ENCODE data around the gene C16orf89. TPM values are rescaled to one million over a fixed set of nuclear protein-coding genes. Genes with fewer than 3 reads are reported as not detected.
A peak's percentile ranks its signal among the peaks of the same experiment; 100 is the strongest.
"Not testable (repeated sequence)": the region's sequence is repeated elsewhere in the genome, so short reads cannot be mapped to it uniquely, and the experiment has no call there.

Gene C16orf89, protein sequence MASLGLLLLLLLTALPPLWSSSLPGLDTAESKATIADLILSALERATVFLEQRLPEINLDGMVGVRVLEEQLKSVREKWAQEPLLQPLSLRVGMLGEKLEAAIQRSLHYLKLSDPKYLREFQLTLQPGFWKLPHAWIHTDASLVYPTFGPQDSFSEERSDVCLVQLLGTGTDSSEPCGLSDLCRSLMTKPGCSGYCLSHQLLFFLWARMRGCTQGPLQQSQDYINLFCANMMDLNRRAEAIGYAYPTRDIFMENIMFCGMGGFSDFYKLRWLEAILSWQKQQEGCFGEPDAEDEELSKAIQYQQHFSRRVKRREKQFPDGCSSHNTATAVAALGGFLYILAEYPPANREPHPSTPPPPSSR
- total RNA-seq: not detected

DNA sequence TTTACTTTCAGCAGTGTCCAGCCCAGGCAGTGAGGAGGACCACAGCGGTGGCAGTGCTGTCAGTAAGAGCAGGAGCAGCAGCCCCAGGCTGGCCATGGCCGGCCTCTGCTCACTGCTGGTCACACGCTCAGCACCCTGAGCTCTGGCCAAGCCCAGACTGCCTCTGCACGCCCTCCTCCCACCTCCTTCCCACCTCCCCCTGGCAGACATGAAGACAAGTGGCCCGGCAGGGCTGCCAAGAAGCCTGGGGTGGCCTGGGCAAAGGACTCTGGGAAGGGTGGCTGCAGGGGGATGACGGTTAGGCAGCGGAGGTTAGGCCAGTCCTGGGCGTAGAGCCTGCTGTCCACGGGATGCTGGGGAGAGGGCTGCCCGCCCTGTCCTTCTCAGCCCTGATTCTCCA, at the start of gene C16orf89:
Gene C16orf89 (minus strand): TSS at position 144 of the 400 bp plus-strand sequence. CDS start 48 bp downstream, at position 96.
- no peak for ATAC-seq (ENCODE audit: low read depth)
- Mint-ChIP-seq H3K27me3 (peaks cover 2% of the 10 kb centered on the region), H3K9me3 (no peaks in the 10 kb centered on the region), H3K4me1 (peaks cover 6% of the 10 kb centered on the region), H3K27ac (no peak within 1 kb of the TSS), H3K4me3 (no peak within 1 kb of the TSS), H3K36me3 (no peaks in the 10 kb centered on the region)
- no peak for DNase-seq
- POLR2A ChIA-PET: no interaction called here

DNA sequence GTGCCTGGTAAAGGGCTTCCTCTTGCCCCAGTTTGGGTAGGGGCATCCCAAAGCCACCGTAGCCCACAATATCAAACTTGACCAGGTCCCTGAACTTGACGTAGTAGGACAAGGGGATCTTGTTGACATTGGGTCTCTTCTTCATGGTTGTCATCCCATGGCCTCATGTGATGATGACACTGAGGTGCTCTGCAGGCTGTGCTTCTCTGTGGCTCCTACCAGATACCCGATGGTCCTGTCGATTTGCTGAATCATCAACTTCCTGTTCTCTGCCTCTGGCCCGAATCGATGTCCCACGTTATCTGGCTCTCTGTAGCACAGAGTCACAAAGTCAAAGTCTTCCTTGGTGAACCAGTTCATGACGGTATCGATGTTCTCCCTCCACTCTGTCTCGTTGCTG, 45.2 kb upstream of the C16orf89 start:
- H3K4me1 Mint-ChIP-seq; ATAC-seq (ENCODE audit: low read depth); H3K36me3 Mint-ChIP-seq; POLR2A ChIA-PET; DNase-seq; H3K4me3 Mint-ChIP-seq; H3K27ac Mint-ChIP-seq; H3K27me3 Mint-ChIP-seq; H3K9me3 Mint-ChIP-seq: not testable (repeated sequence)

DNA sequence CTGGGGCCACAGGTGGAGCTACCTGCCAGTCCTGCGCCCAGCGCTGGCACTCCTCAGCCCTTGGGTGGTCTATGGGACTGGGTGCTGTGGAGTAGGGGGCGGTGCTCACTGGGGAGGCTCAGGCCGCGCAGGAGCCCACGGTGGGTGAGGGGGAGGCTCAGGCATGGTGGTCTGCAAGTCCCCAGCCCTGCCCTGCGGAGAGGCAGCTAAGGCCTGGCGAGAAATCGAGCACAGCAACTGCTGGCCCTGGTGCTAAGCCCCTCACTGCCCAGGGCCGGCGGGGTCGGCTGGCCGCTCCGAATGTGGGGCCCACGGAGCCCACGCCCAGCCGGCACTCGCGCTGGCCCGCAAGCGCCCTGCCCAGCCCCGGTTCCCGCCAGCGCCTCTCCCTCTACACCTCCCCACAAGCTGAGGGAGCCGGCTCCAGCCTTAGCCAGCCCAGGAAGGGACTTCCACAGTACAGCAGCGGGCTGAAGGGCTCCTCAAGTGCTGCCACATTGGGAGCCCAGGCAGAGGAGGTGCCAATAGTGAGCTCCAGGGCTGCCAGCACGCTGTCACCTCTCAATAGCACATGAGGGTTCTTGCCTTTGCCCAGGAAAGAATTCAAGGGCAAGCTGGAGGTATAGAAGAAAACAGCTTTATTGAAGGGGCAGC, 42.9 kb upstream of the C16orf89 start:
- Mint-ChIP-seq H3K4me1 (peaks cover 4% of the 10 kb centered on the region), H3K36me3 (no peaks in the 10 kb centered on the region), H3K4me3 (no peak overlapping the region), H3K27me3 (peaks cover under 1% of the 10 kb centered on the region), H3K9me3 (no peaks in the 10 kb centered on the region), H3K27ac (no peak overlapping the region)
- no peak for ATAC-seq (ENCODE audit: low read depth)
- no peak for DNase-seq
- POLR2A ChIA-PET: no interaction called here

DNA sequence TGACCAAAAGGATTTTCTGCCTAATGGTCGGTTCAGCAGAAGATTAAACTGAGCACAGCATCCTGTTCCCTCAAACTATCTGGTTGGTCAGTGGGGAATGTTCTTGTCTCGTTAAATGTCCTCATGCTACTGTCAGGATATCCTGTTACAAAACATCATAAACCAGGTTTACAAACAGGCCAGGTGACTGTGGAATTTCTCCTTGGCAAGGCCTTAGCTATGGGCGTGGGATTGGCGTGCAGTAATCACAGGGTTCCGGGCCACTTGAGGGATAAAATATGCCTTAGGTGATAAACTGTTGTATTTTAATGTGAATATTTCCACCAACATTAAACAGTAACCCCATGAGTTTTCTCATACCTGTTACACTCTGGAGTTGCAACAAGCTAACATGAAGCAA, 39.3 kb upstream of the C16orf89 start:
- H3K4me3 Mint-ChIP-seq; POLR2A ChIA-PET; H3K9me3 Mint-ChIP-seq; H3K27me3 Mint-ChIP-seq; DNase-seq; H3K36me3 Mint-ChIP-seq; ATAC-seq (ENCODE audit: low read depth); H3K4me1 Mint-ChIP-seq; H3K27ac Mint-ChIP-seq: not testable (repeated sequence)

DNA sequence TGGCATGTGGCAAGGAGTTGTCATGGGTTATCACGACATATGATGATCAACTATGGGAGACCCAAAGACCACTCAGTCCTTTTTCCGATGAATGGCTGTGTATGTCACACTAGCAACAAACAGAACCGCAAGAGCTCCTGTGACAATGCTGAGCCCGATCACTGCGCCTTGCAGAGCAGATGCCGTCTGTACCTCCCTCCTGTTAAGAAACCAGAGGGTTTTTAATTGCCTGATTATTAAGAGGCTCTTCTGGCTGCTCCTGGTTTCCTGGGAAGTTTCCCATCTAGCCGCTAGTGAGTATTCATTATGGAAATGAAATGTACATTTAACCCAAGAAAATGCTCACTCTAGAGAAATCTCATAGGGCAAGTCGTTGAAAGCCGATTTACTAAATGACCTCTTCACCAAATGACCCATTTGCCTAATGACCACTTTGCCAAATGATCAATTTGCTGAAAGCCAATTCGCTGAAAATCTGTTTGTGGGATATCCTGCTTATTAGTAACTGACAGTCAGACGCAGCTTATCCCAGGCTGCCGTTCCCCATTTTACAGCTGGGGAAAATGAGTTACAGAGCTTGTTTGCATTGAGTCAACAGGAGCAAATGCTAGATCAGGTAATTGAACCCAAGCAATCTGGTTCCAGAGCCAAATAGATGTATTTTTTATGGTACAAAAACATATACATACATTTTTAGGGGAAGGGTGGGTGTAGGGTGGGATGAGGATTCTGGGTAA, 37.7 kb upstream of the C16orf89 start:
- H3K36me3 Mint-ChIP-seq; H3K4me3 Mint-ChIP-seq; DNase-seq; ATAC-seq (ENCODE audit: low read depth); POLR2A ChIA-PET; H3K27ac Mint-ChIP-seq; H3K9me3 Mint-ChIP-seq; H3K4me1 Mint-ChIP-seq: not testable (repeated sequence)
- peaks cover 16% of the 10 kb centered on the region for H3K27me3 Mint-ChIP-seq

DNA sequence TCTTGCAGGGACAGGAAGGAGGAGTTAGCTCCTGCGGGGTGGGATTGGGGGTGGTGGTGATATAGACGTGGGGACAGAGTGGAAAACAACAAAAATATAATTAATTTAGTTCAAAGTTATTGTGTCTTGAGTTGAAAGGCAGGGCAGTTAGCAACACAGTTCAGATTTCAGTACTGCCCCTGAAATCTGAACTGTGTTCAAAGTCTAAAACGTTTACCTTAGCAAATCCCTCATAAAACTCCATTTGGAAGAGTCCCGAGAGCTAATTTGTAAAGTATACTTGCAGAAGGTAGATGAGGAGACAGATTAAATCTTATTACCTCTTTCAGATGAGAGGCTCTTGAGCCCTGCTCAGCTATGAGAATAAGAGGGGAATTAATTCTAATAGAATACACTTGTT, 33.4 kb upstream of the C16orf89 start:
- peaks cover 16% of the 10 kb centered on the region for H3K27me3 Mint-ChIP-seq
- peak overlapping the region; percentile 92 for H3K4me3 Mint-ChIP-seq
- ATAC-seq (ENCODE audit: low read depth): not testable (repeated sequence)

DNA sequence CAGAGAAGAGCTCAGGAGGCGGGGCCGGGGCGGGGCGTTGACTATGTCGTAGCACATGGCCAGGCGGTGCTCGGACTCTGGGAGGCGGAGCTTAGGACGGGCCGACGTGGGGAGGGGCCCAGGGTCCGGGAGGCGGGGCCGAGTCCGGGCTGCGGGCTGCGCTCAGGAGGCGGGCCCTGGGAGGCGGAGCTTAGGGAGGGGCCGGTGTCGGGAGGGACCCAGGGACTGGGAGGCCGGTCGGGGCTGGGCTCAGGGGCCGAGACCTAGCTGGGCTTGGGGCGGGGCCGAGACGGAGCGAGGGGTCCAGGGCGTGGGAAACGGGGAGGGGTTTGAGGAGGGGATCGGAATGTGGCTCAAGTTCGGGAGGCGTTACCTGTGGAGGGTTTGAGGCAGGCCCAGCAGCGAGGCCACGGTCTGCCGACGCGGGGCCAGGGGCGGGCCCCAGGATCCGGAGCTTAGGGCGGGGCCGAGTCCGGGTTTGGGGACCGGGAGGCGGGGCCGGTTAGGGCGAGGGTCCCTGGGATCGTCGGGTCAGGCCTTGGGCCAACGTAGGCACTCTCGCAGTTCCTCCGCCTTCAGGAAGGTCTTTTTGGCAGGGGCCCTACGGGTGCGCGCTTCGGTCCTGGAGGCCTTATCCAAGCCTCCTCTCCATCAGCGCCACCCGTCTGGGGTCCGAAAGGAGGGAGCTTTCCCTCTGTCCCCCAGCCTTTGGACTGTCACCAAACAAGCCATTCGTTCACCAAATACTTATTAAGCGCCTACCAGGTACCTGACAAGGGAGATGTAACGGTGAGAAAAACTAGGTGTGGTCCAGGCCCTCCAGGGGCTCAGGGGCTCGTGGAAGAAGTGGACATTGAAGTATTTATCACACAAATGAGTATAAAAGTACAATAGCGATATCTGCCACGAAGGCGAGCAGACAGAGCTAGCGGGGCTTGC, 32.7 kb upstream of the C16orf89 start:
- Mint-ChIP-seq H3K4me1 (peaks cover 18% of the 10 kb centered on the region), H3K27ac (peak overlapping the region; percentile 95), H3K27me3 (peaks cover 16% of the 10 kb centered on the region), H3K4me3 (peak overlapping the region; percentile 92)
- ATAC-seq (ENCODE audit: low read depth); H3K36me3 Mint-ChIP-seq; H3K9me3 Mint-ChIP-seq: not testable (repeated sequence)
- peak; percentile 95 for DNase-seq
- POLR2A ChIA-PET: interaction anchor here (1.6 kb wide), 1 partner anchor 65 kb away, joined by 9 read pairs; the partner anchor contains the start of gene NAGPA

More for the DNA sequence above, 33.4 kb upstream of the C16orf89 start:
- H3K36me3 Mint-ChIP-seq, DNase-seq, H3K9me3 Mint-ChIP-seq, H3K27ac Mint-ChIP-seq: not testable (repeated sequence)
- peaks cover 18% of the 10 kb centered on the region for H3K4me1 Mint-ChIP-seq
- POLR2A ChIA-PET: interaction anchor here (1.6 kb wide), 1 partner anchor 65 kb away, joined by 9 read pairs; the partner anchor contains the start of gene NAGPA

DNA sequence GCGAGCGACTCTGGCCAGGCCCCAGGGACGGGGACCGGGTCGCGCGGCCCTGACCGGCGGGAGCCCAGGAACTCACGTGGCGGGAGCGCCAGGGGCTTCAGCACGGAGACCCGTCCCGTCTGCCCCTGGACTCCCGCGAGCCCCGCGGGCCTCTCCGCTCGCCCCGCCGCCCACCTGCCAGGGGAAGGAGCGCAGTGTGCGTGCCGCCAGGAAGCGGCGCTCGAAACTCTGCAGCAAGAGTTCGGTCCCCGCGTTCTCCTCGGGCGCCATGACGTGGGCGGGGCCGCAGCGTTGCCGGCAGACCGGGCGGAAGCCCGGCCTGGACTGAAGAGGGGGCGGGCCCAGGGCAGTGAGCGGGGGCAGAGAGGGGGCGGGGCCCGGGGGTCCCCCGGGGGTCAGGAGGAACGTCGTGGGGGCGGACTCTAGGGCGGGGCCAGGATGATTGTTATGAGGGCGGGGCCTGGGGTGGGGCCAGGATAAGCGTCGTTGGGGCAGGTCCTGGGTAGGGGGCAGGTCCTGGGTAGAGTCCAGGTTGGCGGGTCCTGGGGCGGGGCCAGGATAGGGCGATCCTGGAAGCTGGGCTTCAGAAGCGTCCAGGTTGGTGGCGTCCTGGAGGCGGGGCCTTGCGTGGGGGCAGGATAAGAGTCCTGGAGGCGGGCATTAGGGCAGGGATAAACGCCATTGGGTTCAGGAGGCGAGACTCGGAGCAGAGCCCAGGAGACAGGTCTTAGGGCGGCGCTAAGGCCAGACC, 31.9 kb upstream of the C16orf89 start, which contains the start of gene EEF2KMT:
Gene EEF2KMT (minus strand): TSS at position 326 of the 751 bp plus-strand sequence. CDS start 56 bp downstream, at position 270.
- Mint-ChIP-seq H3K27ac (peak within 1 kb of the TSS; percentile 95), H3K27me3 (peaks cover 16% of the 10 kb centered on the region), H3K4me1 (peaks cover 18% of the 10 kb centered on the region), H3K4me3 (peak within 1 kb of the TSS; percentile 92)
- ATAC-seq (ENCODE audit: low read depth): peak; percentile 98
- not testable (repeated sequence) for H3K36me3 Mint-ChIP-seq, H3K9me3 Mint-ChIP-seq
- POLR2A ChIA-PET: interaction anchor here (1.6 kb wide), 1 partner anchor 64 kb away, joined by 9 read pairs; the partner anchor contains the start of gene NAGPA
- peak; percentile 87 for DNase-seq

DNA sequence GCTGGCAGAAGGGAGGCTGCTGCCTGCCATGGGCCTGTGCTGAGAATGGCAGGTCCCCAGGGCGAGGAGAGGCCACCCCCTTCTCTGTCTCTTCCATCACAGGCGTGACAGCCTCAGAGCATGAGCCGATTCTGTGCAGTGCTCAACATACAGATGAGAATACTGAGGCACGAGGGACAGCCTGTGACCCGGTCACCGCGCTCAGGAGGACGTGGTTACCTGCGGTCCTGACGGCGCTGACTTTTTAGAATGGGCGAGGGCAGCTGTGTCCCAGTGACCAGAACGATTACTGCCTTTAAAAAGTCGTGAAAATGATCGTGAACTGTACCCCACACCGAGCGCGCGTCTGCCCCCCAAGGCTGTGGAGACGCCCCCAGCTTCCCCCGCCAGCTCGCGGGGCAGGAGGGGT, 31.3 kb upstream of the C16orf89 start:
- H3K36me3 Mint-ChIP-seq; DNase-seq; H3K9me3 Mint-ChIP-seq; ATAC-seq (ENCODE audit: low read depth); POLR2A ChIA-PET: not testable (repeated sequence)
- H3K27me3 Mint-ChIP-seq: peaks cover 16% of the 10 kb centered on the region
- peak overlapping the region; percentile 86 for H3K4me3 Mint-ChIP-seq
- H3K27ac Mint-ChIP-seq: peak overlapping the region; percentile 85
- peaks cover 21% of the 10 kb centered on the region for H3K4me1 Mint-ChIP-seq

DNA sequence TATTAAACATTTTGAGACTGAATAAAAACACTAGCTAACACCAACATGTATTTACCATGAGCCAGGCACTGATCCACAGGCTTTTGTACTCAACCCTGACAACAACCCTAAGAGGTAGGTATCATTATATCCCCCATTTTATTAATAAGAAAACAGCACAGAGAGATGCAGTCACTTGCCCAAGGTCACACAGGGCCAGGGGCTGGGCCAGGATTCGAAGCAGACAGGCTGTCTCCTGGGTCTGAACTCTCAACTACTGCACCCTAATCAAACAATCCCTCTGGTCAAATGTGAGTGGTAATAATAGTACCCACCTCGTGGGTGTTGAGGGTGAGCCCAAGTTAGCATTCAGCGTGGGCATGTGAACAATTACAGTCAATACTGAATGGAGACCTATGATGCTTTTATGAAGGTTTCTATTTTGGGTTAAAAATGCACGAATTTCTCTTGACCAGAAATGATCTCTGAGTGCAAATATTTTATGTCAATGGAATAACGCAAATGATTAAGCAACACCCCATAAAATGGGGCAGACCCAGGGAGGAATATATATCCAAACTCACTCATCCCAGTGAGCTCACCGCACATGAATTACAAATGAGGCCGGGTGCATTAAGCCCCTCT, 30.8 kb upstream of the C16orf89 start:
- Mint-ChIP-seq H3K27ac (peak overlapping the region; percentile 85), H3K4me1 (peaks cover 23% of the 10 kb centered on the region), H3K27me3 (peaks cover 16% of the 10 kb centered on the region), H3K4me3 (peak overlapping the region; percentile 86)
- H3K36me3 Mint-ChIP-seq; DNase-seq; ATAC-seq (ENCODE audit: low read depth); POLR2A ChIA-PET; H3K9me3 Mint-ChIP-seq: not testable (repeated sequence)

DNA sequence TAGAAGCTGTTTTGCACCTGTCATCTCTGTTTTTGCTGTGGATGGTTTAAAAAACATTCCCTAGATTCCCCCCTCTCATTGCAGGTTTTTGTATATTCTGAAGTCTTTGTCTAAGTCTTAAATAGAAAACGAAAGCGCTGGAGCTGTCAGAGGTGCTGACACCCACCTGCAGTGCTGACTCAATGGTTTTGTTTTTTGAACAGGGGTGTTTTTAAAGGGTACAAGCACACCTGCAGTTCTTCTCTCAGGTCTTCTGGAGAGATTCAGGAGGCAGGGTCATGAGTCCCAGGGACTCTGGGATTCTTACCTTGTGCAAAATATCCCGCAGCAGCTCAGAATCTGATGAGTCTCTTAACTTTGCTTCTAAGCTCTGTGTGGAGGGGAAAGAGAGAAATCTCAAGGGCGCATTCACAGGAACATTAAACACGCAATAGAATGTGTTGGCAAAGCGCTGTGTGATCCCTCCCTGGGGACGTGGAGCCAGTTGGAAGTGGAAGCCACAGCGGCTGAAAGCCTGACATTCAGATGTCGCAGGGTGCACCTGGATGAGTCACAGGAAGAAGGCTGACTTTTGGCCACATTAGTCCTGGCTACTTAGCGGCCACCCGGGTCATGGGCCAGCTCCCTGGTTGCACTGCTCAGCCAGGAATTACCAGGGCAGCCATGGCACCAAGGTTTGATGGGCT, 29.5 kb upstream of the C16orf89 start:
- not testable (repeated sequence) for H3K27ac Mint-ChIP-seq, H3K4me3 Mint-ChIP-seq, DNase-seq

More for the DNA sequence above, 29.5 kb upstream of the C16orf89 start:
- POLR2A ChIA-PET; H3K9me3 Mint-ChIP-seq; H3K36me3 Mint-ChIP-seq; ATAC-seq (ENCODE audit: low read depth): not testable (repeated sequence)
- Mint-ChIP-seq H3K27me3 (peaks cover 11% of the 10 kb centered on the region), H3K4me1 (peaks cover 23% of the 10 kb centered on the region)

All from activated naive CD8-positive, alpha-beta T cell treated with anti-CD3 and anti-CD28 coated beads, Interleukin-2, amount 10 ng/mL, durations not matched to agents 7 days and 5 days (primary cell).